GM19035 (cell line): ENCODE measurements around the gene ABCB9.

Experiments used
- ATAC-seq: cut with Tn5 transposase; IDR thresholded peaks from one replicate; pipeline ENCODE4 v1.9.1; 2021; ENCODE audit not compliant: unreplicated experiment

Gene ABCB9

GRCh38 chr12:122994781-122995502 is 28.7 kb upstream of the ABCB9 start:
- ATAC-seq: no peak

GRCh38 chr12:122994140-122994675 is 27.9 kb upstream of the ABCB9 start:
- ATAC-seq: no peak

GRCh38 chr12:122992386-122992785 is 26.1 kb upstream of the ABCB9 start:
- ATAC-seq: no peak

- no peak for ATAC-seq
Observed at GRCh38 chr12:122991623-122992275, 25.5 kb upstream of the ABCB9 start.

DNA sequence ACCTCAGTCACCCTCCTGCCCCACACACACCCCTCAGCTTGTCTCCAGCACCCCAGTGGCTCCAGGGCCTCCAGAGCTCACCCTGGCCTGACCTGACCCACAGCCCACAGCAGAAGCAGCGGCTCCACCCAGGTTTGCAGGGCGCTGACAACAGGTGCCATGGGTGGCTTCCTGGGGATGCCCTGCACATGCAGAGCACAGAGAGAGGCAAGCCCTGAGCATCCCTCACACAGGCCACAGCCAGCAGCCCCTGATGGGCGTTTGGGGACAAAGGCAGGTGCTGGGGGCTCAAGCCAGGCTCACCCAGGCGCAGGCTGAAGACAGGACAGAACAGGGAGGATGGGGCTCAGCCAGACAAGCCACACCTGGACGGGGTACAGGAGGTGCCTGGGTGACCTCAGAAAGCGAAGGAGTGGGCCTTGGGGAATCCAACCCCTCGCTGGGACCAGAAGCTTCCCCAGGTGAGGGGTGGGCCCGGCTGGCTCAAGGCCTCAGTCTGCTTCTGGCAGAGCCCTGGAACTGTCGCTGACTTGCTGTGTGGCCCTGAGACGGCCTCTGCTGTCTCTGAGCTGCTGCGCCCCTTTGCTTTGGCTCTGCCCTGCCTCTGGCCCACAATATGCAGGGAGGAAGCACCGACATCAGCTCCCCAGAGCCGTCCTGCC is 24.8 kb upstream of the ABCB9 start:
- no peak for ATAC-seq

- ATAC-seq: no peak
Observed at GRCh38 chr12:122990561-122990960, 24.3 kb upstream of the ABCB9 start.

- ATAC-seq: no peak
Observed at GRCh38 chr12:122989874-122990419, 23.7 kb upstream of the ABCB9 start.

DNA sequence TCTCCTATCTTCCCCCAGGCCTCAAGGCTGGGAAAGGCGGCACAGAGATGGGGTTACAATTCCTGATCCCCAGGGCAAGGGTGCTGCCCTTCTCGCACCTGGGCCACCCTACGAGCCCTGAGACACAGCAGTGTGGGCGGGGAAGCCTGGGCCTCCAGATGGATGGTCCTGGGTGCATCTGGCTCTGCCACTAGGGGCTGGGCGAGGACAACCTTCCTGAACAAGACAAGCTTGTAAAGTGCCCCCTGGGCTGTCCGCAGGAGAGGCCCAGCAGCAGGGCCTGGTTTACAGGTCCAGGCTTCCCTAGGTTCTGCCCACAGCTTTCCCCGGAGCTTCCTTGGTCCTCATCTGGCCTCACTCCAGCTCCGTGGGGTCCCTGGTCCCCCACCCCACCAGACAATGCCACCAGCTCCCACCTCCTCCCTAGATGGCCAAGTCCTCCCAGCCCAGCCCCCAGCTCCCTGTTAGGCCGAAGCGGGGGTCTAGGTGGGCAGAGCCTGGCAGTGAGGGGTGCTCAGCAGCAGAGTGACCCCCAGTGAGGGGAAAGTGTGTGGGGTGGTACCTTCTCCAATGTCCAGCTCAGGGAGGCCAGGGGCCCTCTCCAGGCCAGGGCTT is 23.1 kb upstream of the ABCB9 start:
- ATAC-seq: no peak

DNA sequence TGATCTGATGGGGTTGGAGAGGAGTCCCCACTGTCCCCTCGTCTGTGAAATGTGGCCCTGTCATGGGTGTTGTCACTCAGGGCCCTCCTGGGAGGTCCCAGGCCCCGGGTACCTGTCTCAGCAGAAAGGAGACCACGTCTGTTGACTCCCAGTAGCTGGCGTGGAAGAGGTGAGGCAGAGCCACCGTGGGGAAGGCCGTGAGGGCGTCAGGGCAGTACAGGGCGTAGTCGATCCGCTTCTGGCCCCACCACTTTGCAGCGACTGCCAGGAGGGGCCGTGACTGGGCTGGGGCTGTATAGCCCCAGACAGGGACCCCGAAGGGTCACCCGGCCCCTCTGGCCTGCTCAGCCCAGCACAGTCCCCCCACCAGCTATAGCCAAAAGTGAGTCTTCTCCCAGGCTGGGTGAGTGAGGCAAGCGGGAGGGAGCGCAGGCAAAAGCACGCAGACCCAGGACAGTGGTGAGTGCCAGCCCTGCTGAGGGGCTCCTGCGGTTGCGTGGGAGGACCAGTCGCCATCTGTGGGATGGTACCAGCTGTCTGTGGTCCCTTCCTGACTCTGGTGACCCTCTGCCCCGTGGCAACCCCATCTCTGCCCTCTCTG is 22.4 kb upstream of the ABCB9 start:
- ATAC-seq: no peak

DNA sequence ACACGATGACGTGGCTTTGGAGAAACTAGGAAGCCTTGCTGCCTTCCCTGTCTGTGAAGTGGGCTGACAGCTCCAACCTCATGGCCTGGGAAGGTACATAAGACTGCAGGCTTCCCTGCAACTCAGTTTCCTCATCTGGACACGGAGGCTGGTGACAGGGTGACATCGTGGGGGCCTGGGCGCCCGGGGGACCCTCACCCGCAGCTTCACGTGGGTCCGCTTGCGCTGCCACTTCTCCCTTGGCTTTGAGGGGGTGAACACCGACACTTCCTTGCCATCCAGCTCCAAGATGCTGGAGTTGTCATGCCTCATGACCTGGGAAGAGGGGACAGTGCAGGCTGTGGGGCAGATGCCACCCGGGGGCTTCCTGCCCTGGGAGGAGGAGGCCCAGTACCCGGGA is 21.8 kb upstream of the ABCB9 start:
- no peak for ATAC-seq

DNA sequence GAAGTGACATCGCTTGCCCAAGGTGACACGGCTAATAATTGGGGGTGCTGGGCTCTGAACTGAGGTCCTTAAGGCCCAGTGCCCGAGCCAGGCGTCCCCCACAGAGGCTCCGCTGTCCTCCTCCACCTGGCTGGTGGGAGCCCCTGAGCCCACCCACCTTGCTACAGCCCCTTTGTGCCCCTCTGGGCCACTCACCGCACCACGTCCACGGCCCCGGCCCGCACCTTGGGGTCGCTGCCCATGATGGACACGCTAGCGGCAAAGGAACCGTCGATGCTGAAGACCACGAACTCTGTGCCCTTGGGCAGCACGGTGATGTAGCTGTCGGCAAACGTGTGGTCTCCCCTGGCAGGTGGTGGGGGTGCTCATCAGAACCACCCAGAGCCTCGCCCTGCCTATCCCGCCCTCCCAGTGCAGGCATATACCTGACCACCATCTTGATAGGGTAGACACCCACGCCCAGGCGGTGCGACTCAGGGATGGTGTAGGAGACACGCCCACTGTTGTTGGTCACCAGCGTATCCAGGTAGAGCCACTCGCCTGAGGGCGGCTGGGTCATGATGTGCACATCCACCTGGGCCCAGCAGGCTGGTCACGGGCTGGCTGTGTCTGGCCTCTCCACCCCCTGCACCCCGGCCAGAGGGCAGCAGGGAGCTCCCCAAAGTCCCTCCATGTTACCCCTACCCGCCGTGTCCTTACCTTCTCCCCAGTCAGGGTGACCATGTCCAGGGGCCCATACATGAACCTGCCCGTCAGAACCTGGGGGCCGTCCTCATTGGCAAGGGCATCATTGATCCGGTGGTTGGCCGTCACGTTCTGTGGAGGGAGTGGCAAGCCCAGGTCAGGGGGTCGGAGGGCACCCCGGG is 21.1 kb upstream of the ABCB9 start:
- no peak for ATAC-seq

- no peak for ATAC-seq
Observed at GRCh38 chr12:122986258-122986871, 20.1 kb upstream of the ABCB9 start.

DNA sequence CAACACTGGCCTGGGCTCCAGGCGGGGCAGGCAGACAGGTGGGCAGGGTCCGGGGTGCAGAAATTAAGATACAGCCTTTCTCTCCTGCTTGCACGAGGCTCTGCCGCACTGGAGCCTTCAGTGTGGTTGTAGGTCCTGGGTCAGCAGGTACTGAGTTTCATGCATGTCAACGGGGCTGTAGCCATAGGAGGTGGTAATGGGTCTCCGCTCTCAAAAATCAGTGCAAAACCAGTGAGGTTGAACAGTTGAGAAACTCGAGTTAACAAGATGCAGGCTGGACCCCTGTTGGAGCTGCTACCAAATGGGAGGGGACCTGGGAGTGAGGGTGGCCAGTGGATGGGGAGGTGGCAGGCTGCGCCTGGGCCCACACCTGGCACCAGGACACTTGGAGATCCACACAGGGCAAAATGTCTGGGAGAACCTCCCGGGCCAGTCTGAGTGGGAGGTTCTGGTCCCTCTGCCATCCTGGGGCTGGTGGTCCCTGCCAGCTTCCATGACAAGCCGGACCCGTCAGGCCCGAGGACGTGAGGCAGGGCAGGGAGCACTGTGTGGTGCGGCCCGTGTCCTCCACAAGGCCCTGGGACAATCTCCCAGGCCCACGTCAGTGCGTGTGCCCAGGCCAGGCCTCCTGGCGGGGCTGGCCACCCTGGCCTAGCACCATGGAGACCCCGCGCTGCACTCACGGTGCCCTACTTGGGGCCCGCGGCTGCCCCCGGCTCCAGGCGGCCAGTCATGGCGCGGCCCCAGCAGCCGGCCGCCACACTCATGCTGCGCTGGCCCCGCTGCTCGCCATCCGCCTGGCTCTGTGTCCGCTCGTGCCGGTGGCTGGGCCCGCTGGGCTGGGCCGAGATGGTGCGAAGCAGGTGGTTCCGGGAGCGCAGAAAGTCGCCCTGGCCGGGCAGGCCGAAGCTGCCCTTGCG is 19.3 kb upstream of the ABCB9 start:
- no peak for ATAC-seq

DNA sequence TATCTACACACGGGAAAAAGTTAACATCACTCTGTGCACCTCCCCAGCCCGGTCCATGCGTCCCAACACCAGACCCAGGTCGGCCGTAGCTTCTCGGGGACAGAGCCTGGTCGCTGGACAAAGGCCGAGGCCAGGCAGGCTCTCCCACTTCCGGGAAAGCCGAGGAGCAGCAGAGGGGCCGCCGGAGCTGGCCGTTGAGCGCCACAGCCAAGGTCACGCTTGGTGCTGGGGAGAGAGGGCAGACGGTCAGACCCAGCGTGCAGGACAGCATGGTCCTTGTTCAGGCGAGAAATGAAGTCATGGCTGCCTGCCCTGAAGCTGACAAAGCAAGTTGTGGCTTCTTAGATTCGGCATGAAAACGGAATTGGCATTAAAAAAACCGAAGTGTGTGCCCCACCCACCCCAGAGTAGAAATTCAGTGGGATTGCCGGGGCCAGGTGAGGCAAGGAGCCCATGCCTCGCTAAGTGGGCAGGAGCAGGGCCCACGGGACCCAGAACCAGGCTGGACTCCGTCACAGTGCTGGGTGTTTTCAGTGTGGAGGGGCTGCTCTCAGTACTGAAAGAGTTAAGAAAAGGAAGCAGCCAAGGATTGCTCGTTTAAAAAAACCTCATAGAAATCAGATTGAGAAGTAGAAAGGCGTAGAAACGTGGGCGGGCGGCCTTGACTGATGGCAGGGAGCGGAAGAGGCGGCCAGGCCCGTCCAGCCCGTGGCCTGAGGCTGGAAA is 18.5 kb upstream of the ABCB9 start:
- ATAC-seq: no peak

DNA sequence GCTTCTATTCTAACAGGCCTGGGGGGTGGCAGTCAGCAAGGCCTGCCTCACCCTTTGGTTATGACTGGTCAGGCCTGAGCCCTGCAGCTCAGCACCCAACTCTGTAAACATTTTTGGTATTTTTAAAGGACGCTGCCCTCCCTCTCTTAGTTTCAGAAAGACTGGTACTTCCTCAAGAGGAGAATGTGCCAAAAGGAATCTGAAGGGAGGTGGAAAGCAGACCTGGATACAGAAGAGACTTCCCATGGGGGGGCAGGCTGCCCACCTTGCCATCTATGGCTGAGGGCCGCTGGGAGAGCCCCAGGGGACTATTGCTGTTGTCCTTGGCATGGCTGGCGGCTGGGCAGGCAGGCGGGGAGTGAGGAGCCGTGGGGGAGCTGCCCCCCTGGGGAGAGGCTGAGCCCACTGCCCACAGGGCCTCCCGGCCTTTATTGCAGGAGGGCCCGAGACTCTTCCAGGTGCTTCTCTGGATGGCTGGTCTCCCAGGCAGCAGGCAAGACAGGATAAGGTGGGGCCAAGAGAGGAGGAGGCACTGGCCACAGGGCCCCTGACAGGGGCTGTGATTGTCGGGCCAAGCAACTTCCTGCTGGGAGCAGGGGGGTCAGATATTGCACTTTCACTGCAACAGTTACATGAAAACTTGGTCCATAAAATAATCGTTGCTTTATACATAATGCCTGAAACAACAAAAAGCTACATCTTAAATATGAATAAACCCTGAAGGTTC is 17.7 kb upstream of the ABCB9 start:
- no peak for ATAC-seq

- no peak for ATAC-seq
Observed at GRCh38 chr12:122982963-122983788, 16.9 kb upstream of the ABCB9 start.
